GM21619 (cell line): Measurements from ENCODE around the gene GSK3A.
"Not testable (repeated sequence)": the region's sequence is repeated elsewhere in the genome, so short reads cannot be mapped to it uniquely, and the experiment has no call there.

Experiments
- ATAC-seq: cut with Tn5 transposase; IDR thresholded peaks from one replicate; pipeline ENCODE4 v1.9.1; 2021; ENCODE audit not compliant: unreplicated experiment

GSK3A gene

GRCh38 chr19:42268704-42269477, 26.5 kb upstream of the GSK3A start, which contains the start of gene CIC:
Gene CIC, plus strand, starts transcription at chr19:42269252. Its CDS starts 2,532 bp downstream, at chr19:42271784.
- ATAC-seq, result peak; percentile 71

DNA sequence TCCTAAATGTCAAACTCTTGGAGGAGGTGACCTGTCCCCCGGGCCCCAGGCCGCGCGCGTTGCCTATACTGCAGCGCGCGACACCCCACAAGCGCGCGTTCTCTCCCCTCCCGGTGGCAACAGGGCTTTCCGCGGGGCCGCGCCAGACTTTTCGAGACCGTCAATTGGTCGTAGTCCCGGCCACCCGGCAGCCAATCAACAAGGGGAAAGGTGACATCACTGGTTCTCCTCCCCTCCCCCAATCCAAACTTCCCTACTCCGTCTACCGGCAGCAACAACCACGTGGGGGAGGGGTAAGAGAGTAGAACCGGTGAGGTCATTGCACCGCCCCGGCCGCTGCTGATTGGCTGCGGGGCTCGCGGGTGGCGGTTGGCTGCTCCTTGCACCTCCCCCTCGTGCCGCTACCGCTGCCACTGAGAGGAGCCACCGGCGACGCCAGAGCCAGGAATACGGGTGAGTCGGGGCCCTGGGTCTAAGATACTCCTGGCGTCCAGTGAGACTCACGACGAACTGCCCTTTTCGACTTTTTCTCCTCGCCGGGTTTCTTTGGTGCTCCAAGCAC, 25.8 kb upstream of the GSK3A start:
- ATAC-seq, result peak; percentile 48

- no peak for ATAC-seq
Measured at GRCh38 chr19:42267644-42268141, 25.3 kb upstream of the GSK3A start.

- not testable (repeated sequence) for ATAC-seq
Measured at GRCh38 chr19:42266928-42267603, 24.7 kb upstream of the GSK3A start.

GRCh38 chr19:42266105-42266504, 23.7 kb upstream of the GSK3A start:
- not testable (repeated sequence) for ATAC-seq

- no peak for ATAC-seq
Measured at GRCh38 chr19:42261763-42262162, 19.4 kb upstream of the GSK3A start.

DNA sequence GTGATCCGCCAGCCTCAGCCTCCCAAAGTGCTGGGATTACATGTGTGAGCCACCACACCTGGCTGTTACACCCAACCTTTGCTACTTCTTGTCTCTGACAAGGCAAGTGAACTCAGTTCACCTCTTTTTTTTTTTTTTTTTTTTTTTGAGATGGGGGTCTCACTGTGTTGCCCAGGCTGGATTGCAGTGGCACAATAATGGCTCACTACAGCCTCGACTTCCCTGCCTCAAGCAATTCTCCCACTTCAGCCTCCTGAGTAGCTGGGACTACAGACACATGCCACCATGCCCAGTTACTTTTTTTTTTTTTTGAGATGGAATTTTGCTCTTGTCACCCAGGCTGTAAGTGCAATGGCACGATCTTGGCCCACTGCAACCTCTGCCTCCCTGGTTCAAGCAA, 15.4 kb upstream of the GSK3A start:
- not testable (repeated sequence) for ATAC-seq

DNA sequence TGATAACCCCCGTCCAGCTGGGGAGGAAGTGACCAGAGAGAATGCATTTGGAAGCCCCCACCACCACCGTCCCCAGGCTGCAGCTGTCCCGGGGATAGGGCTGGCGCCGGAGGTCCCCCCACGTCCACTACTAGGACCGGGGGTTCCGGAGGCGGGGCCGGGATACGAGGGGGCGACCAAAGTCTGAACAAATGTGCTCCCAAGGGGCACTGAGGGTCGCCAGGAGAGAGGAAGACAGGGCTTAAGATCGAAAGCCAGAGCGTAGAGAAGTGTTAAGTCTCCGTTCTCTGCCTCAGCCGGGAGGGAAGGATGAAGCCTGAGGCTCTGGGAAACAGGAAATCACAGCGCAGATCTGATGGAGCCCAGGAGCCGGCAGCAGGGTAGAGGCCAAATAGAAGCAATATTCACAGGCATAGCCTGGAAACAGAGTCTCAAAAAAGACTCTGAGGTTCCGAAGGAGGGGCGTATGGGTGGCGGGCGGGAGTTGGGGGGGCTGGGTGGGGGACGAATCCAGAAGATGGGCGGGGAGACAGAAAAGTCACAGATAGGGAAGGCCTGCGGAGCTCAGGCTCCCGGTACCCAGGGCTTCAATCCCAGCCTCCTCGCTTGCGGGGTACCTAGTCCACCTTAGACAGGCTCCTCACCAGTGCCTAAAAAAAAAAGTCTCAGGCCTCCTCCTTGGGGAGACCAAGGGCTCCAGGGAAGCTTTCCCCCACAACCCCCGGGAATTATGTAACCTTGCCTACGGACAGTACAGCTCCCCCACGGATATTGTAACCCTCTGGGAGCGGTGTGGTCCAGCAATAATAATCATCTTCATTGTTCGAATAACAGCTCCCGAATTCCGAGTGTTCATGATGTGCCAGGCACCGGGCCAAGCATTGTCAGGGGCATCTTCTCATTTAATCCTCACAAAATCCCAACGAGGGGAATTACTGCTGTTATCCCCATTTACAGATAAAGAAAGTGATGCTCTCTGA, 13.7 kb upstream of the GSK3A start:
- ATAC-seq, result no peak

- ATAC-seq, result peak; percentile 57
Measured at GRCh38 chr19:42254850-42255765, 12.7 kb upstream of the GSK3A start, which contains the start of gene ERF. Gene ERF, minus strand, starts transcription at chr19:42255128. Its CDS starts 129 bp downstream, at chr19:42254999.

DNA sequence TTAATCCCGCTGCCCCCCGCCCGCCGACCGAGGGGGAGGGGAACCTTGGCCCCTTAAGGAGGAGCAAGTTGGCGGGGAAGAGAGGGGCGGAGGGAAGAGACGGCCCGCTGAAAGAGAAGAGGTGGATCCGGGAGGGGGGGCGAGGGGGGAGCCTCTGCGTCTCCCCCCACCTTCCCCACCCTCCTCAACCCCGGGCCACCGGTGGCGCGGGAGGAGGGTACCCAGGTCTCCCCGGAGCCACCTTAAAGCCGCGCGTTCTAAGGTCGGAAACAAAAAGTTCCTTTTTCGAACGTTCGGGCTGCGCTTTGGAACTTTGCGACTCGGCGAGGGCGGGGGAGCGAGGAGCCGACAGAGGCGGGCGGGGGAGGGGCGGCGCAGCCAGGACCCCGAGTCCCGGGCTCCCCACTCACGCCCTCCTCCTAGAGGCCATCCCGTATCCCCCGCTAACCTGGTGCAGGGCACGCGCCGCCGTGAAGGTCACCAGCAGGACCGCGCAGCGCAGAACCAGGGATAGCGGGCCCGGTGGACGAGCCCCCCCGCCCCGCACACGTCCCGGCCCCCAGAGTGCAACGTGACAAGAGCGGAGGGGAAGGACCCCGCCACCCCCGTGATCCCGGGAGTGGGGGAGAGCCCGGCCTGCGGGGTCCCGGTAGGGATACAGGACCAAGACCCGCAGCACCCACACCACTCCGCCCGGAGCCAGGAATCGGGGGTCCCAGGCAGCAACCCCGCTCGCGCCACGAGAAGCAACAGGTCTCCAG, 11.9 kb upstream of the GSK3A start:
- ATAC-seq, result no peak

- ATAC-seq, result no peak
Measured at GRCh38 chr19:42253245-42254088, 11.1 kb upstream of the GSK3A start.

DNA sequence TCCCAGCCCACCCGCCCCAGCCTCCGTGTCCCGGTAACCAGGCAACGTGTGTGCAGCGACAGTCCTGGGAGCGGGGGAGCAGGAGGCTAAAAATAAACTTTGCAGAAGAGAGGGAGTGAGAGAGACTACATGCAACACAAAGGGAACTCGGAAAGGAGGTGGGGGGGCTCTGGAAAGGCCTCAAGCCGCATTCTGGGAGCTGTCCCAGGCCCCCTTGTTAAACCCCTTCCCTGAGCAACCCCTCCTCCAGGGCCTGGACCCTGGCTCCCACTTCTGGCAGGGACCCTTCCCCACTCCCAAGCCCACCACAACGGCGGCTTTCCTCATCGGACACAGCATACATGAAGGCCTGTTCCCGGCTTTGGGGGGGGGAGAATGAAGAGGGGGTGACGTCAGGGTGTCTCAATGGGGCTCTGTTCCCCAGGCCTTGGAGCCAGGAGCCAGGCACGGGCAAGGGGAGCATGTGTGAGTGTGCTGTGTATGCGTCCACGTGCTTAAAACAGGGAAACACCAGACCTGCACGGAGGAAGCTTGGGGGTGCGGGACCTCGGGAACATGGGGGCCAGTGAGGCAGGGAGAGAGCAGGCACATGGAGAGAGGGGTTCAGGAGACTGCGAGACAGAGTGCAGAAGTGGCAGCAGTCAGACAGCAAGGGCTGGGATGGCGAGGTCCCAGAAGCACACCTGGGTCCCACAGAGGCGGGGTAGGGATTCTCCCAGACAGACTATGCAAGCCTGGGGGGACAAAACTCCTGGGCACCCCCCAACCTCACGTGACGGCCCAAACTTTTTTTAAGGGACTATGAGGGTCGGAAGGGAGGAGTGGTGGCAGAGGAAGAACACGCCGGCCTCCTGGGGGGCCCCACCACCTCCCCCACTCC, 10.2 kb upstream of the GSK3A start:
- no peak for ATAC-seq

- no peak for ATAC-seq
Measured at GRCh38 chr19:42251572-42252358, 9.4 kb upstream of the GSK3A start.

DNA sequence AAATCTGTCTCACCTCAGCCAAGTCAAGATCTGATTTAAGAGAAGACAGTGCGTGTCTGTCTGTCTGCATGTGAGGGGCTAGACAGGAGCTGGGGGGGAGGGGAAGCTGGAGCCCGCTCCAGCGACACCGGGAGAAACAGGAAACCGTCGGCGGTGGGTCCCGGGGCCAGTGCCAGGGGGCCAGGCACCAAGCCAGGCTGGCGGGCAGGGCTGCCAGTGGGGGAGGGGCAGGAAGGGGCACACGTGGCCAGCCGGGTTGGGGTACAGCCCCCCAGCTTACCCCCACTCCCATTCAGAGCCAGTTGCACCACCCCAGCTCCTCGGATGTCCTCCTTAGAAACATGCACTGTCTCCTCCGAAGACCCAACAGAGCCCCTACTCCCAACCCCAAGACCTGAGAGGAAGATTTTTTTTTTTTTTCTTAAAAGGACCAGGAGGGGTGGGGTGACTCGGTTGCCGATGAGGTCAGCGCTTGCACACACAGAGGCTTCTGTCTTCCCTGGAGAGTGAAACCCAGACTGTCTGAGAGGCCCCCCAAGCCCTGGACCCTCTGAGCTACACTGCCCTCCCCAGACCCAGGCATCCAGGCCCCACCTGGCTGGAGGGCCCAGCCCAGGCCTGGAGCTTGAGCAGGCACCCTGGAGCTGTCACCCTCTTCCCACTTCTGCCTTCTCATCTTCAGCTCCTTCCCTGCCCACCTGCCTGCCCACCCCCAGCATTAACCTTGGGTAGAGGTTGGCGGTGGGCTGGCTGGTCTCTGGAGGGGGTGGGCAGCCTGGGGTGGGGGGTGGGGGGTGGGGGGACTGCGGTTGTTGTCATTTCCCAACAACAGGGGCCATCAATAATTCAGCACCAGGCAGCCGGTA, 8.5 kb upstream of the GSK3A start:
- no peak for ATAC-seq

DNA sequence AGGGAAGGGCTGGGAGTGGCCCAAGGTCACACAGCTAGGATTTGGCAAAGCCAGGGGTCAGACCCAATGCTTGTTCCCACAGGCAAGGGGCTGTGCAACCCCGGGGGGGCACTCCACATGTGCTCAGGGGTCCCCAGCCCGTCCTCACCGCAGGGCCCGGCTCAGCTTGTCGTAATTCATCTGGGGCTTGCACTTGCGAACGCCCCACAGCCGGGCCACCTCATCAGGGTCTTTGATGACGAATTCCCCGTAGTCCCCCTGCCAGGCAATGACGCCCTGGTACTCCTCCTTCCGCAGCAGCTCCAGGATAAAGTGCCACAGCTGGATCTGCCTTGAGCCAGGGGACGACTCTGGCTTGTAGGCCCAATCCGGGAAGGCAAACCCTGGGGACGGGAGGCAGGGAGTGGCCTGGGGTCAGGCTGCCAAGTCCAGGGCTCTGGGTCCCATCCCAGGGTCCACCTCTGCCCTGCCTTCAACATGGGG, 7.8 kb upstream of the GSK3A start:
- no peak for ATAC-seq
